CD4-positive, alpha-beta T cell treated with Interferon alpha-2 for 1 hour (primary cell): ENCODE measurements around the gene SETD7.

Experiments used
- DNase-seq, 2 donors: peaks; one replicate each; pipeline ENCODE4 v3.0.0-alpha.2; 2020 to 2022

Gene SETD7

GRCh38 chr4:139556071-139556723 lies at the start of gene SETD7:
Gene SETD7, minus strand, starts transcription at chr4:139556219. Its CDS starts 82 bp downstream, at chr4:139556137.
- DNase-seq = peak; percentile 48 to 61

- no peak for DNase-seq
Observed at GRCh38 chr4:139605516-139605915, 49.5 kb upstream of the SETD7 start.

GRCh38 chr4:139603576-139604410 lies 47.8 kb upstream of the SETD7 start:
- DNase-seq = peak; percentile 30 to 60

GRCh38 chr4:139602776-139603360 lies 46.8 kb upstream of the SETD7 start:
- no peak for DNase-seq

GRCh38 chr4:139600662-139601061 lies 44.6 kb upstream of the SETD7 start:
- no peak for DNase-seq

- no peak for DNase-seq
Observed at GRCh38 chr4:139599594-139600374, 43.8 kb upstream of the SETD7 start.

GRCh38 chr4:139599076-139599475 lies 43.1 kb upstream of the SETD7 start:
- no peak for DNase-seq

- no peak for DNase-seq
Observed at GRCh38 chr4:139596684-139597279, 40.8 kb upstream of the SETD7 start.

- no peak for DNase-seq
Observed at GRCh38 chr4:139596034-139596683, 40.1 kb upstream of the SETD7 start.

GRCh38 chr4:139594591-139595185 lies 38.7 kb upstream of the SETD7 start:
- DNase-seq = no peak

- no peak for DNase-seq
Observed at GRCh38 chr4:139593091-139593564, 37.1 kb upstream of the SETD7 start.

GRCh38 chr4:139589336-139590018 lies 33.5 kb upstream of the SETD7 start:
- DNase-seq = no peak

GRCh38 chr4:139587446-139587845 lies 31.4 kb upstream of the SETD7 start:
- DNase-seq = no peak

GRCh38 chr4:139585473-139585872 lies 29.5 kb upstream of the SETD7 start:
- DNase-seq = no peak

- DNase-seq = no peak
Observed at GRCh38 chr4:139584784-139585183, 28.8 kb upstream of the SETD7 start.

GRCh38 chr4:139584013-139584412 lies 28.0 kb upstream of the SETD7 start:
- DNase-seq = no peak

GRCh38 chr4:139582044-139582443 lies 26.0 kb upstream of the SETD7 start:
- no peak for DNase-seq

- no peak for DNase-seq
Observed at GRCh38 chr4:139581096-139581495, 25.1 kb upstream of the SETD7 start.

GRCh38 chr4:139576219-139576618 lies 20.2 kb upstream of the SETD7 start:
- no peak for DNase-seq

- DNase-seq = no peak
Observed at GRCh38 chr4:139575072-139575471, 19.1 kb upstream of the SETD7 start.

GRCh38 chr4:139574641-139575040 lies 18.6 kb upstream of the SETD7 start:
- no peak for DNase-seq
